Activated CD8-positive, alpha-beta T cell treated with anti-CD3 and anti-CD28 coated beads, Interleukin-2, amount 10 ng/mL, durations not matched to agents 7 days and 5 days (primary cell): ENCODE measurements around the gene TUBA4B. TPM values are rescaled to one million over a fixed set of nuclear protein-coding genes. Genes with fewer than 3 reads are reported as not detected.

ENCODE experiments used
- ATAC-seq: fragments of 150-1000 bp; cut with Tn5 transposase; one replicate; pipeline ENCODE4 v1.10.0; 2021; ENCODE audit warnings: moderate library complexity
- CTCF ChIA-PET: fragments of 350-600 bp; sonication (Branson Sonifier 250); formaldehyde crosslinking; loops from one replicate; lab custom pipeline; 2021; ENCODE audit warnings: antibody characterized with exemption; lab: Charles Lee
- POLR2A ChIA-PET: fragments of 350-600 bp; sonication (Branson Sonifier 250); formaldehyde crosslinking; loops from one replicate; lab custom pipeline; 2021; ENCODE audit warnings: antibody characterized with exemption; lab: Charles Lee
- DNase-seq: peaks from one replicate; pipeline ENCODE4 v3.0.0-alpha.2; 2020
- H3K27ac Mint-ChIP-seq: one replicate; pipeline ENCODE4 v1.8.0; 2021; ENCODE audit warnings: mild to moderate bottlenecking, mixed read lengths
- H3K27me3 Mint-ChIP-seq: one replicate; pipeline ENCODE4 v1.8.0; 2021; ENCODE audit warnings: low read depth, mixed read lengths
- H3K36me3 Mint-ChIP-seq: one replicate; pipeline ENCODE4 v1.8.0; 2021; ENCODE audit warnings: low read depth, mixed read lengths
- H3K4me1 Mint-ChIP-seq: one replicate; pipeline ENCODE4 v1.8.0; 2021; ENCODE audit warnings: low read depth, mixed read lengths
- H3K4me3 Mint-ChIP-seq: one replicate; pipeline ENCODE4 v1.8.0; 2021; ENCODE audit warnings: mild to moderate bottlenecking, mixed read lengths
- H3K9me3 Mint-ChIP-seq: one replicate; pipeline ENCODE4 v1.8.0; 2022; ENCODE audit warnings: mixed read lengths; ENCODE audit not compliant: insufficient read depth
- total RNA-seq, 2 experiments: library from RNA; stranded (reverse); gene quantifications; one replicate each; pipeline ENCODE4 v1.2.3, GENCODE V29; 2021

Gene TUBA4B
- not detected for total RNA-seq

GRCh38 chr2:219252900-219253752, at the start of gene TUBA4B:
Gene TUBA4B (plus strand): TSS chr2:219253243. CDS start chr2:219253408, 165 bp downstream.
- POLR2A ChIA-PET: interaction anchor here (0.7 to 4.6 kb wide), 23 partner anchors 8 to 135 kb away, joined by 3 to 77 read pairs (median 6); partner anchors contain the start of genes ABCB6, ANKZF1, ATG9A and CNPPD1
- H3K9me3 Mint-ChIP-seq: no peaks in the 10 kb centered on the region
- H3K4me3 Mint-ChIP-seq: peak within 1 kb of the TSS; percentile 99
- H3K27me3 Mint-ChIP-seq: no peaks in the 10 kb centered on the region
- peaks cover 48% of the 10 kb centered on the region for H3K36me3 Mint-ChIP-seq
- peaks cover 52% of the 10 kb centered on the region for H3K4me1 Mint-ChIP-seq
- ATAC-seq: peak; percentile 41
- CTCF ChIA-PET: interaction anchor here (0.9 to 6.2 kb wide), 12 partner anchors 8 to 94 kb away, joined by 3 to 79 read pairs (median 10); partner anchors contain the start of genes ABCB6, ANKZF1, ATG9A and DNAJB2
- H3K27ac Mint-ChIP-seq: peak within 1 kb of the TSS; percentile 100
- DNase-seq: peak; percentile 79

GRCh38 chr2:219204425-219205164, 48.4 kb upstream of the TUBA4B start:
- peaks cover 9% of the 10 kb centered on the region for H3K9me3 Mint-ChIP-seq
- peaks cover 45% of the 10 kb centered on the region for H3K36me3 Mint-ChIP-seq
- POLR2A ChIA-PET: interaction anchor here (0.6 kb wide), 1 partner anchor 44 kb away, joined by 3 read pairs; the partner anchor contains the start of gene NHEJ1
- H3K4me3 Mint-ChIP-seq: no peak overlapping the region
- no peak for DNase-seq
- ATAC-seq: no peak
- H3K27me3 Mint-ChIP-seq: no peaks in the 10 kb centered on the region
- no peak overlapping the region for H3K27ac Mint-ChIP-seq
- peaks cover 50% of the 10 kb centered on the region for H3K4me1 Mint-ChIP-seq
- CTCF ChIA-PET: interaction anchor here (1.7 kb wide), 1 partner anchor 74 kb away, joined by 3 read pairs; the partner anchor contains the start of gene DNAJB2

- Mint-ChIP-seq H3K4me1 (peaks cover 53% of the 10 kb centered on the region), H3K27me3 (no peaks in the 10 kb centered on the region), H3K36me3 (peaks cover 50% of the 10 kb centered on the region), H3K27ac (peak overlapping the region; percentile 55), H3K4me3 (no peak overlapping the region), H3K9me3 (peaks cover 9% of the 10 kb centered on the region)
- ATAC-seq (no peak), DNase-seq (no peak)
- POLR2A ChIA-PET: interaction anchor here (1.1 to 5.3 kb wide), 3 partner anchors 8 to 29 kb away, joined by 7 to 49 read pairs (median 9); partner anchors contain the start of genes ABCB6, CNPPD1 and RETREG2
- CTCF ChIA-PET: interaction anchor here (1.1 to 2.0 kb wide), 4 partner anchors 8 to 329 kb away, joined by 3 to 17 read pairs (median 10); partner anchors contain the start of gene CNPPD1
Observed at GRCh38 chr2:219205165-219205538, 47.9 kb upstream of the TUBA4B start.

- DNase-seq (no peak), ATAC-seq (no peak)
- H3K27ac Mint-ChIP-seq: peak overlapping the region; percentile 96
- no peaks in the 10 kb centered on the region for H3K27me3 Mint-ChIP-seq
- CTCF ChIA-PET: interaction anchor here (0.8 to 4.6 kb wide), 16 partner anchors 9 to 330 kb away, joined by 3 to 49 read pairs (median 4); partner anchors contain the start of genes CNPPD1, DNAJB2, NHEJ1 and SLC23A3
- H3K4me3 Mint-ChIP-seq: peak overlapping the region; percentile 86
- H3K36me3 Mint-ChIP-seq: peaks cover 49% of the 10 kb centered on the region
- peaks cover 7% of the 10 kb centered on the region for H3K9me3 Mint-ChIP-seq
- H3K4me1 Mint-ChIP-seq: peaks cover 53% of the 10 kb centered on the region
- POLR2A ChIA-PET: interaction anchor here (0.6 to 5.3 kb wide), 17 partner anchors 9 to 75 kb away, joined by 3 to 49 read pairs (median 6); partner anchors contain the start of genes ABCB6, ANKZF1, ATG9A and CNPPD1
Observed at GRCh38 chr2:219205981-219206327, 47.1 kb upstream of the TUBA4B start.

- Mint-ChIP-seq H3K36me3 (peaks cover 49% of the 10 kb centered on the region), H3K4me3 (peak within 1 kb of the TSS; percentile 86), H3K27ac (peak within 1 kb of the TSS; percentile 96), H3K27me3 (no peaks in the 10 kb centered on the region), H3K9me3 (peaks cover 5% of the 10 kb centered on the region), H3K4me1 (peaks cover 57% of the 10 kb centered on the region)
- ChIA-PET CTCF (interaction anchor here (0.8 to 4.6 kb wide), 17 partner anchors 10 to 330 kb away, joined by 3 to 49 read pairs (median 4); partner anchors contain the start of genes CNPPD1, DNAJB2, NHEJ1 and SLC23A3), POLR2A (interaction anchor here (0.6 to 5.3 kb wide), 19 partner anchors 9 to 76 kb away, joined by 3 to 49 read pairs (median 6); partner anchors contain the start of genes ABCB6, ANKZF1, ATG9A and CNPPD1)
- ATAC-seq (peak; percentile 98), DNase-seq (peak; percentile 95)
Observed at GRCh38 chr2:219206328-219207133, 46.5 kb upstream of the TUBA4B start, which contains the start of gene ZFAND2B. Gene ZFAND2B (plus strand): TSS chr2:219206782. CDS start chr2:219206988, 206 bp downstream.

- Mint-ChIP-seq H3K4me3 (peak overlapping the region; percentile 86), H3K9me3 (peaks cover 5% of the 10 kb centered on the region), H3K27ac (peak overlapping the region; percentile 96), H3K27me3 (no peaks in the 10 kb centered on the region), H3K36me3 (peaks cover 52% of the 10 kb centered on the region), H3K4me1 (peaks cover 62% of the 10 kb centered on the region)
- DNase-seq (no peak), ATAC-seq (no peak)
- ChIA-PET CTCF (interaction anchor here (1.0 to 4.6 kb wide), 10 partner anchors 10 to 181 kb away, joined by 3 to 49 read pairs (median 12); partner anchors contain the start of genes CNPPD1, NHEJ1 and SLC23A3), POLR2A (interaction anchor here (0.7 to 5.3 kb wide), 12 partner anchors 12 to 47 kb away, joined by 3 to 49 read pairs (median 7); partner anchors contain the start of genes ANKZF1, ATG9A, CNPPD1 and GLB1L)
Observed at GRCh38 chr2:219207134-219207883, 45.7 kb upstream of the TUBA4B start.

GRCh38 chr2:219207884-219208740, 44.9 kb upstream of the TUBA4B start:
- Mint-ChIP-seq H3K27ac (peak overlapping the region; percentile 96), H3K9me3 (peaks cover 5% of the 10 kb centered on the region), H3K27me3 (no peaks in the 10 kb centered on the region), H3K36me3 (peaks cover 54% of the 10 kb centered on the region), H3K4me3 (peak overlapping the region; percentile 86), H3K4me1 (peaks cover 63% of the 10 kb centered on the region)
- DNase-seq (no peak), ATAC-seq (no peak)
- CTCF ChIA-PET: interaction anchor here (0.7 to 4.6 kb wide), 10 partner anchors 12 to 156 kb away, joined by 3 to 49 read pairs (median 8); partner anchors contain the start of genes ABCB6, CNPPD1, GLB1L and NHEJ1
- POLR2A ChIA-PET: interaction anchor here (1.2 to 5.3 kb wide), 10 partner anchors 26 to 46 kb away, joined by 3 to 49 read pairs (median 6); partner anchors contain the start of genes CNPPD1, GLB1L, RETREG2 and STK16

- Mint-ChIP-seq H3K27ac (peak overlapping the region; percentile 81), H3K4me3 (peak overlapping the region; percentile 86), H3K4me1 (peaks cover 63% of the 10 kb centered on the region), H3K36me3 (peaks cover 53% of the 10 kb centered on the region), H3K9me3 (peaks cover 3% of the 10 kb centered on the region), H3K27me3 (no peaks in the 10 kb centered on the region)
- ATAC-seq (no peak), DNase-seq (no peak)
- CTCF ChIA-PET: interaction anchor here (0.7 to 4.6 kb wide), 10 partner anchors 10 to 86 kb away, joined by 3 to 49 read pairs (median 8); partner anchors contain the start of genes ABCB6, CNPPD1, GLB1L and NHEJ1
- POLR2A ChIA-PET: interaction anchor here (0.9 to 5.3 kb wide), 8 partner anchors 9 to 45 kb away, joined by 3 to 49 read pairs (median 5); partner anchors contain the start of genes ABCB6, CNPPD1, GLB1L and RETREG2
Observed at GRCh38 chr2:219209236-219210195, 43.5 kb upstream of the TUBA4B start.
